Neural progenitor cell (in vitro differentiated cells): Measurements from ENCODE around the gene NWD2.

ENCODE experiments used
- EZH2 ChIP-seq: fragments of 200-600 bp; sonication (generic); IDR thresholded peaks from 2 replicates; pipeline ENCODE4 v1.6.1; 2017; ENCODE audit warnings: antibody characterized with exemption, mild to moderate bottlenecking, moderate library complexity
- TF ChIP-seq, protein P1 (sequence below): fragments of 200-600 bp; sonication (generic); IDR thresholded peaks from 2 replicates; pipeline ENCODE4 v1.5.1; 2017; ENCODE audit warnings: antibody characterized with exemption, mild to moderate bottlenecking

DNA sequence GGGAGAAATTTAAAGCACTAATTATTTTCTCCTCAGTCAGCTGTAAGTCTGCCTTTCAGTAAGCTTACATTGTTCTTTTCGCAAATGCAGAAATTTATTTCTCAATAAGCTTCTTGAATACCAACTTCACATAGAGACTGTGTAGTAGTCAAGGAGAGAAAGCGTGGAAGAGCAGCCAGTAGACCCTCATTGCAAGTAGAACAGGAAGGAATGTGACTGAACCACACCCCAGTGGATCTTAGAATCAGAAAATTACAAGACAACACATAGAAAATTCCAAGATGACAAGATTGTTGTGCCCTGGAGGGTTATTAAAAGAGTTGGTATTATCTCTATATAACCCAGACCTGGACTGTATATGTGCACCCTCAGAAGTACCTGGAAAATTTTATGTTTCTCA, 224.7 kb downstream of the NWD2 start:
- TF ChIP-seq, protein P1, sequence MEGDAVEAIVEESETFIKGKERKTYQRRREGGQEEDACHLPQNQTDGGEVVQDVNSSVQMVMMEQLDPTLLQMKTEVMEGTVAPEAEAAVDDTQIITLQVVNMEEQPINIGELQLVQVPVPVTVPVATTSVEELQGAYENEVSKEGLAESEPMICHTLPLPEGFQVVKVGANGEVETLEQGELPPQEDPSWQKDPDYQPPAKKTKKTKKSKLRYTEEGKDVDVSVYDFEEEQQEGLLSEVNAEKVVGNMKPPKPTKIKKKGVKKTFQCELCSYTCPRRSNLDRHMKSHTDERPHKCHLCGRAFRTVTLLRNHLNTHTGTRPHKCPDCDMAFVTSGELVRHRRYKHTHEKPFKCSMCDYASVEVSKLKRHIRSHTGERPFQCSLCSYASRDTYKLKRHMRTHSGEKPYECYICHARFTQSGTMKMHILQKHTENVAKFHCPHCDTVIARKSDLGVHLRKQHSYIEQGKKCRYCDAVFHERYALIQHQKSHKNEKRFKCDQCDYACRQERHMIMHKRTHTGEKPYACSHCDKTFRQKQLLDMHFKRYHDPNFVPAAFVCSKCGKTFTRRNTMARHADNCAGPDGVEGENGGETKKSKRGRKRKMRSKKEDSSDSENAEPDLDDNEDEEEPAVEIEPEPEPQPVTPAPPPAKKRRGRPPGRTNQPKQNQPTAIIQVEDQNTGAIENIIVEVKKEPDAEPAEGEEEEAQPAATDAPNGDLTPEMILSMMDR: no peak
- TF ChIP-seq EZH2: no peak
